ENCODE data around the gene FOXJ3.
"Not testable (repeated sequence)": the region's sequence is repeated elsewhere in the genome, so short reads cannot be mapped to it uniquely, and the experiment has no call there.

FOXJ3 gene

DNA sequence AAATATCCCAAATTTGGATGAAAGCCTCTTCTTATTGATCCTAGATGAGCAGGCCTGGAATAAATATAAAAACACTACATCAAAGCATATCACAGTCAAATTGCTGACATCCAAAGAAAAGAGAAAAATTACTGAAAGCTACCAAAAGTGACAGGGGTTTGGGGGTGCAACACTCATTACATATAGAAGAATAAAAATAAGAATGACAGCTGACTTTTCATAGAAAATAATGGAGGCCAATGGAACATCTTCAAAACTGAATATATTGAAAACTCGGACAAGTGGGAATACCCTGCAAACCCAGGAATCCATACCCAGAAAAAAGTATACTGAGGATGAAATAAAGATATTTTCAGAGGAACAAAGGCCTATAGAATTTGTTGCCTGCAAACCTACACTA is 84.0 kb downstream of the FOXJ3 start:
- no peak for DNase-seq (ENCODE audit: low read depth in 2 of 2)

- DNase-seq (ENCODE audit: low read depth in 2 of 2) = no peak
These were observed 84.9 kb downstream of the FOXJ3 start for GRCh38 chr1:42250164-42250563.

DNA sequence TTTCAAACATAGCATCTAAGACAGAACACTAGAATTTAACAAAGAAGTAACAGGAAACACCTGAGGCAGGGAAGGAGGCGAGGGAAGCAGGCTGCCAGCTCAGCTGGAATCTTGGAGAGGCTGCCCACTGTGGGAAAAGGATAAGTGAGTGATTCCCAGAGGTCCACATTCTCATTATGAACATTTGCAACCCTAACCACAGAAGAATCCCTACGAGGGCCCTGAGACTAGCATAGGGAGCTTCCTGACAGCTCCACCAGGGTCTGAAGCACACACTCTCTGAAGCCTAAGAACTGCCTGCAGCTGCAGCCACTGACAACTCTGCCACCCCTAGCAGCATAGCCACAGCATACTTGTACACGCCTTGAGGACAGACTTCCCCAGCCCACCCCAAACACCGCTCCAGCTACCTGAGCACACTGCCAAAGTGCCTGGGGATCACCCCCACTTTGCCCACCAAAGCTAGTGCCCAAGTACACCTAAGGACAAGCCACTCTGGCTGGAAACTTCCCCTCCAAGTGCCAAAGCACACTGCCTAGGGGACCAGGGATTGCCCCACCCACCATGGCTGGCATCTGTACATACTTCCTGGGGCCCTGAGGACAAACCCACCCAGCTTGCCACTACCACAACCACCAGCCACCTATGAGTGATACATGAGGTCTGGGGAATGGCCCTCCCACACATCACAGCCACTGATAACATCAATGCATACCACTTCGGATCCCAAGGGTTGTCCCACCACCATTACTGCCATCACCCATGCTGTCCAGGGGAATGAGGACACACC is 93.9 kb downstream of the FOXJ3 start:
- no peak for DNase-seq (ENCODE audit: low read depth in 2 of 2)

DNA sequence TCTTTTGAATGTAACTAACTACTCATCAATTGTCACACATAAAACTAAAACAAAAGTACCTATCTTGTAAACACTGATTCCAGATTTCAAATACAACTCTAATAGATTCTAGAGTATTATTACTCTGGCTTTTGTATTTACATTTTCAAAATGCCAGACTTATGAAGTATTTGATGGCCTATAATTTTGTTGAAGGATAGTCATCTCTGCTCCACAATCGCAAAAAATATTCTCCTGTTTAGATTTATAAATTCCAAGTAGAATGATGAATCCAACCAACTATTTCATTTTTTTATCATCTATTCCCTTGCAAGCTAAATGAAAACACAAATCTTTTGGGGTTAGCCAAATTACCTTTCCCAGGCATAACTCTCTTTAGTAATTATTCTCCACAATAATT is 95.5 kb downstream of the FOXJ3 start:
- no peak for DNase-seq (ENCODE audit: low read depth in 2 of 2)

DNA sequence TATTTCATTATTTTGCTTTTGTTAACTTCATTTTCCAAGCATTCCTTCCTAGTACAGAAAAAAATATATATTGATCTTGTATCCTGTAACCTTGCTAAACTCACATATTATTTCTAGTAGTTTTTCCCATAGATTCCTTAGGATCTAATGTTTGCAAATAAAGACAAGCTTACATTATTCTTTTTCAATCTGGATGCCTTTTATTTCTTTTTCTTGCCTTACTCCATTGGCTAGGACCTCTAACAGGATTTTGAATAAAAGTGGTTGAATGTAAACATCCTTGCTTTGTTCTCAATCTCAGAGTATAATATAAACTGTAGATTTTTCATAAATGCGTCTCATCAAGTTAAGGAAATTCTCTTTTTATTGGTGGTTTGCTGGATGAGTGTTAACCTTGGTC is 96.0 kb downstream of the FOXJ3 start:
- no peak for DNase-seq (ENCODE audit: low read depth in 2 of 2)

DNA sequence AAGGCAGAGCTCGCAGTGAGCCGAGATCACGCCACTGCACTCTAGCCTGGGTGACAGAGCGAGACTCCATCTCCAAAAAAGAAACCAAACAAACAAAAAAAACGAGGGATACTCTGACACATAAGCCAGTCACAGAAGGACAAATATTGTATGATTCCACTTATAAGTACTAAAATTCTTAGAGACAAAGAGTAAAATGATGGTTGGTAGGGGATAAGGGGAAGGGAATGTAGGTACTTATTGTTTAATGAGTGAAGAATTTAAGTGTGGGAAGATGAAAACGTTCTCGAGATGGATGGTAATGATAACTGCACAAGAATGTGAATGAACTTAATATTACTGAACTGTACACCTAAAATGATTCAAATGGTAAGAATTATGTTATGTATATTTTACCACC is 103.8 kb downstream of the FOXJ3 start:
- DNase-seq (ENCODE audit: low read depth in 2 of 2) = no peak

GRCh38 chr1:42228938-42229337 is 106.1 kb downstream of the FOXJ3 start:
- no peak for DNase-seq (ENCODE audit: low read depth in 2 of 2)

DNA sequence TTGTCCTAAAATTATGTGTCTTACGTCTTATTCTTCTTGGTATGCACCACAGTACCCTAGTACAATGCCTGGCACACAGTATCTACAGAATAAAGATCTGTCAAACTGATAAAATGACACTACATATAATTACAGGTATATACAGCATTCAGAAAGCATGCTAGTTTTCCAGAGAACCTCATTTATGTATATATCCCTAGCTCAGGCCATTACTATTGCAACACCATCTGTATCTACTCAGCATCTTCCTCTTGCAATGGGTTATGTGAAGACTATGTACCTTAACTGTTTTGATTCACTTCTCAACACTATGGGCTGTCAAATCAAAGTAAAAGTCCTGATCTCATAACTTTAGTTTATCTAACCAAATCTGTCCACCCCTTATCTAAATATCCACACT is 112.0 kb downstream of the FOXJ3 start:
- no peak for DNase-seq (ENCODE audit: low read depth in 2 of 2)

GRCh38 chr1:42221952-42222606 is 113.0 kb downstream of the FOXJ3 start:
- no peak for DNase-seq (ENCODE audit: low read depth in 2 of 2)

DNA sequence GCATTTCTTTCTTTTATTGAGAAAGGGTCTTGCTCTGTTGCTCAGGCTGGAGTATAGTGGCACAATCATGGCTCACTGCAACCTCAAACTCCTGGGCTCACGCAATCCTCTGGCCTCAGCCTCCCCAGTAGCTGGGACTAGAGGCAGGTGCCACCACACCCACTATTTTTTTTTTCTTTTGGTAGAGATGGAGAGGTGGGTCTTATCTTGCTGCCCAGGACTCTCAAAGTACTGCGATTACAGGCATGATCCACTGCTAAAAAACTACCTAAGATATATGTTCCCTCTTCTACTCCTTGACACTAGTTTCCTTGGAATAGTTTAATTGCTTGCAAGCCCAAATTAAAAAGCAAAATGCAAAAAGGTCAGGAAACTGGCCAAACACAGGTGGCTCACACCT is 113.6 kb downstream of the FOXJ3 start:
- no peak for DNase-seq (ENCODE audit: low read depth in 2 of 2)

GRCh38 chr1:42219627-42220026 is 115.4 kb downstream of the FOXJ3 start:
- no peak for DNase-seq (ENCODE audit: low read depth in 2 of 2)

GRCh38 chr1:42214447-42214871 is 120.6 kb downstream of the FOXJ3 start:
- DNase-seq (ENCODE audit: low read depth in 2 of 2) = no peak

DNA sequence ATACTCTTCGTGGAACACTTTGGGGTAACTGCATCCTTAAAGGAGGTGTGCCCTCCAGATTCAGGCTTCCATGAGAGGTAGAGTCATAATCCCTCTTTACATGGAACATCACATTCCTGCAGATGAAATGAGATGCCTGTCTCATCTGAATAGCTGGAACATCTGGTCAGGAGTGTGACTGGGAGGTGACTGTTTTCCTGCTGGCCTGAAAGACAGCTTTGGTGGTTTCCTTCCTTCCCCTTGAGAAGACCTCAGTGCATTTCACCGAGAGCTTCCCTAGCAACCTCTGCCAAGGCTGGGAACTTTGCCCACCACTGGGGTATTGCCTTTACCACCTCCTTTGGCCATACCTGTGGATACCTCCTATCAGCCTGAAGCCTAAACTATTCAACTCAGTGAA is 123.8 kb downstream of the FOXJ3 start:
- DNase-seq (ENCODE audit: low read depth in 2 of 2) = no peak

DNA sequence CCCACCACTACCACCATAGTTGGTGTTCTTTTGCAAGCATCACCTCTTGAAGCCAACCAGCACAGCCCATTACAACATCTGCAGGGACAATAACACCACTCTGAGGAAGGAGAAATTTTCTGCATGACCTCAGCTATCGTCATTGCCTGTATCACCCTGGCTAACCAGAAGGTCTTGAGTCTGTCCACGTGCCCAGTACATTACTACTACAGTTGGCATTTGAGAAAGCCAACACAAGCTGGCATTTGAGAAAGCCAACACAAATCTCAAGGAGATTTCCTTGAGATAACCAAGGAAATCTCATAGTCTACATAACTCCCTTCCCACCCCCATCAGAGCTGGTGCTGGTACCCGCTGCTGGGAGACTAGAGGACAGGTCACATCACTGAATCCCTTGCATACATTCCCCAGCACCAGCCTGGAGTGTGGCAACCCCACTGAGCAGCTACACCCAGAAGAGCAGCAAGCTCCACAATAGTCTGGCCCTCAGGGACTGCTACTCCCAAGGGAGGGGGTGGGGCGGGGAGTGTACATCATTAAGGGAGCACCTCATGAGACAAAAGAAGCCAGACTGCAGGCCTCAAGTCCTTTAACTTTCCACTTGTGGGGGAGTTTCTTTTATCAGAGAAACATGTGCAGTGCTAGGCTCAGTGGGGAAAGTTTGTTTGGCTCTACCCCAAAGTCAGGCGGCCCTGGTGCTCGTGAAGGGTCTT is 124.5 kb downstream of the FOXJ3 start:
- no peak for DNase-seq (ENCODE audit: low read depth in 2 of 2)

- no peak for DNase-seq (ENCODE audit: low read depth in 2 of 2)
These were observed 125.3 kb downstream of the FOXJ3 start for GRCh38 chr1:42209526-42210251.

GRCh38 chr1:42206930-42207329 is 128.1 kb downstream of the FOXJ3 start:
- not testable (repeated sequence) for DNase-seq (ENCODE audit: low read depth in 2 of 2)

DNA sequence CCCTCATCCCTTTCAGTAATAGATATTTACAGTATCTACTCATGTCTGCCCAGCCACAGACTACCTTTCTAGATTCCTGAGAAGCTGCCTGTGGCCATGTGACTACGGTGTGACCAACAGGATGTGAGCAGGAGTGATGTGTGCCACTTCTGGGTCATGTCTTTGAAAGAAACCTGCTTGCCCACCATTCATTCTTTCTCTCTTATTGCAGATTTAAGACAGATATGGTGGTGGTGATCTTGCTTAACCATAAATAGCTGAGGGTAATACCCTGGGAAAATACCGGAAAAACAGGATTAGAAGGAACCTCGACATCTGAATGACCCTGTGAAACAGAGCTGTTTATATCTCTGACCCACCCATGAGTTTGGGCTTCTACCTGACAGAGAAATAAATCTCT is 128.9 kb downstream of the FOXJ3 start:
- DNase-seq (ENCODE audit: low read depth in 2 of 2) = no peak

DNA sequence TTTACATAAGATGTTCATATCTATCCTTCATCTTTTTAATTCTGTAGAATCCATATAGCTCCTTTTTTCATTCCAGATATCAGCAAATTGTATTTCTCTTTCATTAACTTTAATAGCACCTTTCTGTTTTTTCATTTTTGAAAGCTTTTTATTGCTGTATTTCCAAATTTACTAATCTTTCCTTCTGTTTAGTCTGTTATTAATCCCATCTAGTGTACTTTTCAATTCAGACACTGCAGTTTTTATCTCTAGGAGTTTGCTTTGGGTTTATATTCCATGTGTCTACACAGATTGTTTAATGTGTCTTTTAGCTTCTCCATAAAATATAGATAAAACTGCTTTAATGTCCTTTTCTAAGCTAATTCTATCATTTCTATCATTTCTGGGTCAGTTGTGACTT is 133.0 kb downstream of the FOXJ3 start:
- DNase-seq (ENCODE audit: low read depth in 2 of 2) = no peak

GRCh38 chr1:42198251-42198650 is 136.8 kb downstream of the FOXJ3 start:
- no peak for DNase-seq (ENCODE audit: low read depth in 2 of 2)

- DNase-seq (ENCODE audit: low read depth in 2 of 2) = no peak
These were observed 139.2 kb downstream of the FOXJ3 start for GRCh38 chr1:42195841-42196240.

GRCh38 chr1:42192106-42192505 is 142.9 kb downstream of the FOXJ3 start:
- no peak for DNase-seq (ENCODE audit: low read depth in 2 of 2)

DNA sequence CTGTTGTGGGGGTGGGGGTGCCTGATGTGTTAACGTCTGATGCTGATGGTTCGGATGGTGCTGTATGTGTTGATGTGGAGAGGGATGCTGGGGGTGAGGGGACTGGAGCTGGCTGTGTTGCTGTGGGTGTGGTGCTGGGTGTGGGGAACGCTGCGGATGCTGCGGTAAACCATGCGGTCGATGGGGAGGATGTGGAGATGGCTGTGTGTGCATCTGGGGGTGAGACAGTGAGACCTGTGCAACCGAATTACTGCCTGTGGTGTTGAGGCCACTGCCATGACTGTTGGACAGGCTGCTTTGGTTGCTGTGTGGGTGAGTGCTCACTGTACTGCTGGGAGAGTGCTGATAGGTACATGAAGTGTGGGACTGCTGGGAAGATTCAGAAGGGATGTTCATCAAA is 143.7 kb downstream of the FOXJ3 start:
- DNase-seq (ENCODE audit: low read depth in 2 of 2) = no peak

All from stimulated activated CD4-positive, alpha-beta T cell treated with anti-CD3 and anti-CD28 coated beads, Interleukin-4, amount 100 ng/mL, for 48 hours (primary cell).